Measurements from ENCODE around the gene LIMK2. TPM values are rescaled to one million over a fixed set of nuclear protein-coding genes. Genes with fewer than 3 reads are reported as not detected.

LIMK2 gene
- total RNA-seq, 1 donor from 2014 or later, result 92.4 TPM

- Mint-ChIP-seq H3K4me3 (ENCODE audit: unreplicated experiment) (no peak overlapping the region), H3K27me3 (ENCODE audit: unreplicated experiment) (no peaks in the 10 kb centered on the region), H3K36me3 (ENCODE audit: unreplicated experiment) (peaks cover 5% of the 10 kb centered on the region), H3K4me1 (ENCODE audit: low read depth, unreplicated experiment) (no peaks in the 10 kb centered on the region), H3K27ac (ENCODE audit: unreplicated experiment) (no peak overlapping the region), H3K9me3 (ENCODE audit: unreplicated experiment) (no peaks in the 10 kb centered on the region)
- no peak for DNase-seq
- TF ChIP-seq CTCF (IDR thresholded peaks at IDR 0.05; ENCODE audit: partially characterized antibody, unreplicated experiment), result no peak
Measured at GRCh38 chr22:31177420-31178162, 34.5 kb upstream of the LIMK2 start.

GRCh38 chr22:31178859-31179258 is 33.2 kb upstream of the LIMK2 start:
- Mint-ChIP-seq H3K27ac (ENCODE audit: unreplicated experiment) (no peak overlapping the region), H3K9me3 (ENCODE audit: unreplicated experiment) (no peaks in the 10 kb centered on the region), H3K4me3 (ENCODE audit: unreplicated experiment) (no peak overlapping the region), H3K27me3 (ENCODE audit: unreplicated experiment) (no peaks in the 10 kb centered on the region), H3K4me1 (ENCODE audit: low read depth, unreplicated experiment) (no peaks in the 10 kb centered on the region), H3K36me3 (ENCODE audit: unreplicated experiment) (peaks cover 5% of the 10 kb centered on the region)
- no peak for DNase-seq
- TF ChIP-seq CTCF (IDR thresholded peaks at IDR 0.05; ENCODE audit: partially characterized antibody, unreplicated experiment), result no peak

- peaks cover 5% of the 10 kb centered on the region for H3K36me3 Mint-ChIP-seq (ENCODE audit: unreplicated experiment)
- no peak for TF ChIP-seq CTCF (IDR thresholded peaks at IDR 0.05; ENCODE audit: partially characterized antibody, unreplicated experiment)
- DNase-seq, result no peak
- no peaks in the 10 kb centered on the region for H3K9me3 Mint-ChIP-seq (ENCODE audit: unreplicated experiment)
- no peaks in the 10 kb centered on the region for H3K4me1 Mint-ChIP-seq (ENCODE audit: low read depth, unreplicated experiment)
- no peak overlapping the region for H3K4me3 Mint-ChIP-seq (ENCODE audit: unreplicated experiment)
- no peak overlapping the region for H3K27ac Mint-ChIP-seq (ENCODE audit: unreplicated experiment)
- no peaks in the 10 kb centered on the region for H3K27me3 Mint-ChIP-seq (ENCODE audit: unreplicated experiment)
Measured at GRCh38 chr22:31179345-31179744, 32.8 kb upstream of the LIMK2 start.

GRCh38 chr22:31184015-31184414 is 28.1 kb upstream of the LIMK2 start:
- H3K4me3 Mint-ChIP-seq (ENCODE audit: unreplicated experiment), result no peak overlapping the region
- H3K27ac Mint-ChIP-seq (ENCODE audit: unreplicated experiment), result no peak overlapping the region
- TF ChIP-seq CTCF (IDR thresholded peaks at IDR 0.05; ENCODE audit: partially characterized antibody, unreplicated experiment), result no peak
- DNase-seq, result peak; percentile 27
- peaks cover 11% of the 10 kb centered on the region for H3K36me3 Mint-ChIP-seq (ENCODE audit: unreplicated experiment)
- peaks cover 3% of the 10 kb centered on the region for H3K9me3 Mint-ChIP-seq (ENCODE audit: unreplicated experiment)
- H3K4me1 Mint-ChIP-seq (ENCODE audit: low read depth, unreplicated experiment), result no peaks in the 10 kb centered on the region
- peaks cover 4% of the 10 kb centered on the region for H3K27me3 Mint-ChIP-seq (ENCODE audit: unreplicated experiment)

GRCh38 chr22:31185056-31185455 is 27.0 kb upstream of the LIMK2 start:
- no peak overlapping the region for H3K4me3 Mint-ChIP-seq (ENCODE audit: unreplicated experiment)
- no peak for DNase-seq
- peaks cover 3% of the 10 kb centered on the region for H3K9me3 Mint-ChIP-seq (ENCODE audit: unreplicated experiment)
- H3K27me3 Mint-ChIP-seq (ENCODE audit: unreplicated experiment), result peaks cover 4% of the 10 kb centered on the region
- peaks cover 11% of the 10 kb centered on the region for H3K36me3 Mint-ChIP-seq (ENCODE audit: unreplicated experiment)
- no peak for TF ChIP-seq CTCF (IDR thresholded peaks at IDR 0.05; ENCODE audit: partially characterized antibody, unreplicated experiment)
- H3K27ac Mint-ChIP-seq (ENCODE audit: unreplicated experiment), result no peak overlapping the region
- no peaks in the 10 kb centered on the region for H3K4me1 Mint-ChIP-seq (ENCODE audit: low read depth, unreplicated experiment)
